Ovary (tissue), 3 donors: ENCODE data around the gene ARSG.

Experiments used
- CTCF ChIP-seq, 3 donors: fragments of 450-650 bp in 2 of 3; fragments of 200-600 bp in 1 of 3; IDR thresholded peaks; one replicate each; pipeline versions ENCODE4 v1.5.1 to v1.8.0; 2016 to 2022; ENCODE audit warnings: antibody characterized with exemption in 3 of 3, mild to moderate bottlenecking in 1 of 3
- POLR2A ChIP-seq: fragments of 450-650 bp; IDR thresholded peaks from one replicate; pipeline ENCODE4 v1.6.1; 2017; ENCODE audit warnings: antibody characterized with exemption, mild to moderate bottlenecking, moderate library complexity
- donor health status: DM: no; HTN: no; CAD: no.

GRCh38 chr17:68455901-68456338, 164.6 kb downstream of the ARSG start:
- TF ChIP-seq CTCF (IDR thresholded peaks at IDR 0.05) (no peak), POLR2A (no peak)
